Heart right ventricle (tissue), 16 donors: Measurements from ENCODE around the gene PCBP4. TPM values are rescaled to one million over a fixed set of nuclear protein-coding genes. Genes with fewer than 3 reads are reported as not detected.

Experiments
- ATAC-seq, 8 donors: fragments of 200-7000 bp; cut with Tn5 transposase; one replicate each; pipeline ENCODE4 v1.9.1; 2020; ENCODE audit warnings: mild to moderate bottlenecking in 8 of 8, moderate library complexity in 8 of 8, moderate number of reproducible peaks in 1 of 8
- DNase-seq, 2 donors: peaks; one replicate each; pipeline ENCODE4 v3.0.0-alpha.2; 2020
- H3K27ac ChIP-seq, 10 donors: fragments of 200-600 bp; sonication (generic) in 2 of 10; one replicate each; pipeline versions ENCODE4 v1.5.0 to v1.8.0; 2020 to 2022; ENCODE audit warnings: mild to moderate bottlenecking in 3 of 10
- H3K27me3 ChIP-seq, 7 donors: fragments of 200-600 bp; one replicate each; pipeline ENCODE4 v1.8.0; 2021 to 2022; ENCODE audit warnings: mild to moderate bottlenecking in 2 of 7
- H3K36me3 ChIP-seq, 9 donors: fragments of 200-600 bp; sonication (generic) in 1 of 9; one replicate each; pipeline versions ENCODE4 v1.5.0 to v1.8.0; 2020 to 2022; ENCODE audit warnings: mild to moderate bottlenecking in 2 of 9
- H3K4me1 ChIP-seq, 9 donors: fragments of 200-600 bp; sonication (generic) in 1 of 9; one replicate each; pipeline versions ENCODE4 v1.5.0 to v1.8.0; 2020 to 2022; ENCODE audit warnings: mild to moderate bottlenecking in 4 of 9
- H3K4me3 ChIP-seq, 10 donors: fragments of 200-600 bp; sonication (generic) in 2 of 10; one replicate each; pipeline versions ENCODE4 v1.5.0 to v1.8.0; 2020 to 2022; ENCODE audit warnings: mild to moderate bottlenecking in 7 of 10, moderate library complexity in 2 of 10
- H3K9me3 ChIP-seq, 11 donors: fragments of 200-600 bp in 10 of 11; sonication (generic) in 2 of 11; one replicate each; pipeline versions ENCODE4 v1.5.0 to v1.8.0; 2013 to 2022; ENCODE audit warnings: mild to moderate bottlenecking in 2 of 11, control low read depth in 1 of 11, moderate library complexity in 1 of 11
- CTCF ChIP-seq, 9 donors: fragments of 200-600 bp; sonication (generic) in 2 of 9; IDR thresholded peaks; one replicate each; pipeline versions ENCODE4 v1.5.0 to v1.8.0; 2021 to 2022; ENCODE audit warnings: antibody characterized with exemption in 9 of 9, mild to moderate bottlenecking in 5 of 9, moderate library complexity in 1 of 9
- WGBS, 2 donors: extraction: QIAGEN DNeasy Blood & Tissue Kit; methylation state at CpG; one replicate each; pipeline ENCODE4 v1.1.7; 2013; ENCODE audit warnings: inconsistent platforms in 1 of 2; 5-methylcytosine and 5-hydroxymethylcytosine counted together
- intact Hi-C, 10 donors: fragments of 100-400 bp; cut with DNase I; formaldehyde crosslinking; loops; one replicate each; pipeline versions ENCODE4 v1.11.1 to v1.14.2; 2022
- polyA plus RNA-seq, 2 donors: library from polyadenylated mRNA; stranded (reverse); fragments of 200-250 nt; gene quantifications; one replicate each; pipeline ENCODE4 v1.2.3, GENCODE V29; 2013
- total RNA-seq, 10 donors: library from RNA; stranded (reverse); fragmentation: NEBNext Ultra II Directional in 3 of 10; extraction: Animal tissue kit (Norgen Biotek cat#: 25700) in 3 of 10; gene quantifications; one replicate each; pipeline versions ENCODE4 v1.2.1 to v1.2.4, GENCODE V29; 2021 to 2023
- donor health status: Arrhythmogenic right ventricular cardiomyopathy.
- donor health status: ischemic (EF 13 %, LVEDD 7.1; RV severe dilation, severe dysfunction).
- donor health status: healthy with polysubstance abuse.
- donor health status: DM: no; HTN: yes; CAD: no.
- donor health status: DM: no; HTN: no; CAD: no.
- donor health status: ischemic (EF 25% LVEDD 6.9; RV normal size, moderate dysfunction).
- donor health status: ischemic (EF 25% LVEDD 5.7; RV mildly dilated, moderate dysfunction).
- donor health status: healthy.
- donor health status: DM: yes; HTN: yes; CAD: no.
- donor health status: Ischemic cardiomyopathy.
- donor health status: ischemic (EF 35%, LVEDD 5.7; RV mildly dilated, moderate dysfunction).
- donor health status: nonischemic (EF 11% LVEDD 7.7; RV severe dilation, severe dysfunction).
- donor health status: DM: yes; HTN: yes; CAD: no.
- donor health status: PGD.
- donor health status: ischemic (EF 29% LVEDD 5.4; RV normal size, mild dysfunction).
- donor health status: nonischemic (EF 23%, LVEDD 6.1; RV moderate dilation, normal function).

PCBP4 gene
- total and polyA plus RNA-seq, 12 donors, result 55.1 to 123 (median 62.2) TPM

- H3K4me3 ChIP-seq, result peak within 1 kb of the TSS; percentile 60 to 90 (median 82)
- TF ChIP-seq CTCF (IDR thresholded peaks at IDR 0.05), result peak; percentile 98 to 100 (median 100)
- peaks cover 0 to 43% (median 11%) of the 10 kb centered on the region in 9 donors for H3K36me3 ChIP-seq
- intact Hi-C loops, result loop anchor here in 9 of 10 donors (1.0 to 5.0 kb wide), 9 partner anchors 25 to 202 kb away; partner anchors contain the start of genes ABHD14B (in 8 of the 9), ABHD14A (in 6 of the 9), ACY1 (in 2 of the 9) and PCBP4 (in 2 of the 9)
- H3K27me3 ChIP-seq, result no peaks in the 10 kb centered on the region
- peak within 1 kb of the TSS; percentile 85 to 99 (median 96) for H3K27ac ChIP-seq
- ATAC-seq, result peak; percentile 93 to 97 (median 96)
- peak; percentile 100 for DNase-seq
- H3K4me1 ChIP-seq, result peaks cover 11 to 33% (median 29%) of the 10 kb centered on the region in 9 donors
- 2% methylated on average over 65 to 67 of the region's 67 CpGs for WGBS, 2 donors
- no peaks in the 10 kb centered on the region for H3K9me3 ChIP-seq
These were observed 25.3 kb downstream of the PCBP4 start, which contains the start of the genes PARP3 and RRP9 for GRCh38 chr3:51941798-51942602. TSS of gene PARP3 (plus strand) at chr3:51942363. CDS start at chr3:51943356, 993 bp downstream. TSS of gene RRP9 (minus strand) at chr3:51941904. CDS start at chr3:51941867, 37 bp downstream.

GRCh38 chr3:51941463-51941797 lies 25.8 kb downstream of the PCBP4 start:
- Histone ChIP-seq H3K36me3 (peaks cover 0 to 49% (median 16%) of the 10 kb centered on the region in 9 donors), H3K9me3 (no peaks in the 10 kb centered on the region), H3K4me1 (peaks cover 11 to 33% (median 29%) of the 10 kb centered on the region in 9 donors), H3K4me3 (peak overlapping the region; percentile 60 to 90 (median 82)), H3K27ac (peak overlapping the region in 9 of 10 donors; percentile 34 to 96 (median 69)), H3K27me3 (no peaks in the 10 kb centered on the region)
- intact Hi-C loops, result loop anchor here in 2 of 10 donors (5.0 kb wide), 3 partner anchors 41 to 201 kb away; partner anchors contain the start of genes ACY1 (in 1 of the 2) and DUSP7 (in 1 of the 2)
- WGBS, 2 donors, result 0% methylated on average over 20 of the region's 20 CpGs
- no peak for DNase-seq
- ATAC-seq, result no peak
- TF ChIP-seq CTCF (IDR thresholded peaks at IDR 0.05), result no peak

- H3K27ac ChIP-seq, result peak overlapping the region in 6 of 10 donors; percentile 65 to 96 (median 72)
- H3K27me3 ChIP-seq, result no peaks in the 10 kb centered on the region
- intact Hi-C loops, result loop anchor here in 2 of 10 donors (5.0 kb wide), 3 partner anchors 41 to 201 kb away; partner anchors contain the start of genes ACY1 (in 1 of the 2) and DUSP7 (in 1 of the 2)
- peaks cover 11 to 33% (median 29%) of the 10 kb centered on the region in 9 donors for H3K4me1 ChIP-seq
- TF ChIP-seq CTCF (IDR thresholded peaks at IDR 0.05), result no peak
- DNase-seq, result no peak
- peaks cover 0 to 53% (median 16%) of the 10 kb centered on the region in 9 donors for H3K36me3 ChIP-seq
- peak overlapping the region; percentile 60 to 90 (median 82) for H3K4me3 ChIP-seq
- H3K9me3 ChIP-seq, result no peaks in the 10 kb centered on the region
- ATAC-seq, result no peak
- 39 to 40% methylated on average over 13 of the region's 13 CpGs for WGBS, 2 donors
These were observed 26.4 kb downstream of the PCBP4 start for GRCh38 chr3:51940648-51941462.
